ENCODE results near the gene NGRN. TPM values are rescaled to one million over a fixed set of nuclear protein-coding genes. Genes with fewer than 3 reads are reported as not detected.

The NGRN gene
- total and polyA plus RNA-seq, 2 of the 4 experiments (the other 2 are of a cell fraction) = 39.6 to 46.2 TPM

DNA sequence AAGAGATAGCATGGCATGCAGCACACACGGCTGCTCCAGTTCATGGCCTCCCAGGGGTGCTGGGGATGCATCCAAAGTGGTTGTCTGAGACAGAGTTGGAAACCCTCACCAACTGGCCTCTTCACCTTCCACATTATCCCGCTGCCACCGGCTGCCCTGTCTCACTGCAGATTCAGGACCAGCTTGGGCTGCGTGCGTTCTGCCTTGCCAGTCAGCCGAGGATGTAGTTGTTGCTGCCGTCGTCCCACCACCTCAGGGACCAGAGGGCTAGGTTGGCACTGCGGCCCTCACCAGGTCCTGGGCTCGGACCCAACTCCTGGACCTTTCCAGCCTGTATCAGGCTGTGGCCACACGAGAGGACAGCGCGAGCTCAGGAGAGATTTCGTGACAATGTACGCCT, 36.5 kb upstream of the NGRN start:
- BruUV-seq (replicated peaks) = no TSS peak
- no peak overlapping the region for H4K8ac ChIP-seq (ENCODE audit: low read depth in 2 of 2, low read length in 2 of 2)

More for the DNA sequence above, 36.5 kb upstream of the NGRN start:
- Histone ChIP-seq H3K79me1 (ENCODE audit: low read depth in 1 of 2, low read length in 2 of 2) (peaks cover 9 to 36% of the 10 kb centered on the region in 2 experiments; a peak in 3 of 4 replicates), H3K4me2 (ENCODE audit: low read depth, low read length) (no peak overlapping the region), H2AFZ (replicated peaks; ENCODE audit: low read length, poor library complexity) (no peak overlapping the region), H2AK5ac (ENCODE audit: low read depth, low read length) (no peak overlapping the region), H4K91ac (ENCODE audit: insufficient read depth, low read depth, low read length) (no peak overlapping the region), H4K5ac (ENCODE audit: low read depth, low read length) (no peak overlapping the region), H3K27ac (ENCODE audit: insufficient read depth, low read length) (no peak overlapping the region), H3K27me3 (ENCODE audit: control insufficient read depth, insufficient read depth, low read length) (no peaks in the 10 kb centered on the region), H2BK20ac (ENCODE audit: low read depth, low read length) (no peak overlapping the region), H3K9me1 (ENCODE audit: insufficient read depth, low read length) (peaks cover 12% of the 10 kb centered on the region), H3K36me3 (ENCODE audit: control insufficient read depth, insufficient read depth, low read length) (peaks cover 59% of the 10 kb centered on the region), H4K20me1 (ENCODE audit: insufficient read depth, low read length) (0 out of 2 replicates have a peak, but pooled peaks cover 7% of the 10 kb centered on the region), H2BK5ac (ENCODE audit: low read depth, low read length, poor library complexity, severe bottlenecking) (no peak overlapping the region), H2AK9ac (replicated peaks; ENCODE audit: low read depth, low read length, poor library complexity) (no peak overlapping the region), H3K23ac (ENCODE audit: low read depth, low read length) (no peak overlapping the region), H3K56ac (ENCODE audit: extremely low read depth, insufficient read depth, low read length) (no peak overlapping the region), H3K4me3 (ENCODE audit: insufficient read depth, low read depth, low read length) (no peak overlapping the region), H3K14ac (replicated peaks; ENCODE audit: low read depth, low read length) (no peak overlapping the region), H3K9ac (ENCODE audit: low read depth, low read length) (no peak overlapping the region), H2BK120ac (ENCODE audit: low read depth, low read length) (no peak overlapping the region), H3K4ac (ENCODE audit: low read depth, low read length) (no peak overlapping the region), H3K4me1 (ENCODE audit: control insufficient read depth, insufficient read depth, low read length) (peaks cover 4% of the 10 kb centered on the region), H3K18ac (ENCODE audit: low read depth, low read length) (no peak overlapping the region), H3K9me3 (ENCODE audit: control insufficient read depth, insufficient read depth, low read length) (no peaks in the 10 kb centered on the region), H2BK15ac (ENCODE audit: low read depth, low read length) (no peak overlapping the region)
- CTCF ChIA-PET = no interaction called here
- no peak for ATAC-seq (ENCODE audit: low read depth)
- TF ChIP-seq, protein P1, sequence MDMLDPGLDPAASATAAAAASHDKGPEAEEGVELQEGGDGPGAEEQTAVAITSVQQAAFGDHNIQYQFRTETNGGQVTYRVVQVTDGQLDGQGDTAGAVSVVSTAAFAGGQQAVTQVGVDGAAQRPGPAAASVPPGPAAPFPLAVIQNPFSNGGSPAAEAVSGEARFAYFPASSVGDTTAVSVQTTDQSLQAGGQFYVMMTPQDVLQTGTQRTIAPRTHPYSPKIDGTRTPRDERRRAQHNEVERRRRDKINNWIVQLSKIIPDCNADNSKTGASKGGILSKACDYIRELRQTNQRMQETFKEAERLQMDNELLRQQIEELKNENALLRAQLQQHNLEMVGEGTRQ (IDR thresholded peaks at IDR 0.05; ENCODE audit: low read depth, low read length) = no peak
- no peak for TF ChIP-seq MAFK (IDR thresholded peaks at IDR 0.05; ENCODE audit: low read depth, low read length)
- no peak for TF ChIP-seq MAZ (IDR thresholded peaks at IDR 0.05; ENCODE audit: borderline replicate concordance, low read depth, low read length)
- no peak for TF ChIP-seq RAD21 (IDR thresholded peaks at IDR 0.05; ENCODE audit: low read length)
- TF ChIP-seq RFX5 (IDR thresholded peaks at IDR 0.05; ENCODE audit: low read depth, low read length) = no peak
- TF ChIP-seq, protein P2, sequence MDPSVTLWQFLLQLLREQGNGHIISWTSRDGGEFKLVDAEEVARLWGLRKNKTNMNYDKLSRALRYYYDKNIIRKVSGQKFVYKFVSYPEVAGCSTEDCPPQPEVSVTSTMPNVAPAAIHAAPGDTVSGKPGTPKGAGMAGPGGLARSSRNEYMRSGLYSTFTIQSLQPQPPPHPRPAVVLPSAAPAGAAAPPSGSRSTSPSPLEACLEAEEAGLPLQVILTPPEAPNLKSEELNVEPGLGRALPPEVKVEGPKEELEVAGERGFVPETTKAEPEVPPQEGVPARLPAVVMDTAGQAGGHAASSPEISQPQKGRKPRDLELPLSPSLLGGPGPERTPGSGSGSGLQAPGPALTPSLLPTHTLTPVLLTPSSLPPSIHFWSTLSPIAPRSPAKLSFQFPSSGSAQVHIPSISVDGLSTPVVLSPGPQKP (IDR thresholded peaks at IDR 0.05; ENCODE audit: borderline replicate concordance, low read depth, low read length) = no peak
- dilution Hi-C loops (cut with HindIII; ENCODE audit: low sequenced_read_pairs, unreplicated experiment) (no loop called here), intact Hi-C loops (cut with micrococcal nuclease) (loop anchor here (10.0 kb wide), 1 partner anchor 144 kb away; no protein-coding TSS in a partner anchor), in situ Hi-C loops (cut with MboI; ENCODE audit: low sequenced_read_pairs) (loop anchor here (10.0 kb wide), 1 partner anchor 334 kb away; the partner anchor contains the start of gene AP3S2)
- WGBS, 2 experiments (ENCODE audit: extremely low coverage in 2 of 2, insufficient read length in 1 of 2) = 97% methylated on average over 14 of the region's 15 CpGs; no CpG with 5 or more reads in 1 of the 2 experiments
- POLR2A ChIA-PET (ENCODE audit: unreplicated experiment) = no interaction called here
- DNase-seq = no peak
